HG03196 (cell line): ENCODE measurements around the gene NRAP.

Experiments
- ATAC-seq: cut with Tn5 transposase; IDR thresholded peaks from one replicate; pipeline ENCODE4 v1.9.1; 2021; ENCODE audit not compliant: unreplicated experiment

Gene NRAP

GRCh38 chr10:113610631-113611601 is 52.9 kb downstream of the NRAP start:
- no peak for ATAC-seq

GRCh38 chr10:113609704-113610108 is 54.1 kb downstream of the NRAP start:
- no peak for ATAC-seq

- ATAC-seq = no peak
Measured at GRCh38 chr10:113605268-113605978, 58.4 kb downstream of the NRAP start.

GRCh38 chr10:113604572-113604971 is 59.3 kb downstream of the NRAP start:
- ATAC-seq = no peak

DNA sequence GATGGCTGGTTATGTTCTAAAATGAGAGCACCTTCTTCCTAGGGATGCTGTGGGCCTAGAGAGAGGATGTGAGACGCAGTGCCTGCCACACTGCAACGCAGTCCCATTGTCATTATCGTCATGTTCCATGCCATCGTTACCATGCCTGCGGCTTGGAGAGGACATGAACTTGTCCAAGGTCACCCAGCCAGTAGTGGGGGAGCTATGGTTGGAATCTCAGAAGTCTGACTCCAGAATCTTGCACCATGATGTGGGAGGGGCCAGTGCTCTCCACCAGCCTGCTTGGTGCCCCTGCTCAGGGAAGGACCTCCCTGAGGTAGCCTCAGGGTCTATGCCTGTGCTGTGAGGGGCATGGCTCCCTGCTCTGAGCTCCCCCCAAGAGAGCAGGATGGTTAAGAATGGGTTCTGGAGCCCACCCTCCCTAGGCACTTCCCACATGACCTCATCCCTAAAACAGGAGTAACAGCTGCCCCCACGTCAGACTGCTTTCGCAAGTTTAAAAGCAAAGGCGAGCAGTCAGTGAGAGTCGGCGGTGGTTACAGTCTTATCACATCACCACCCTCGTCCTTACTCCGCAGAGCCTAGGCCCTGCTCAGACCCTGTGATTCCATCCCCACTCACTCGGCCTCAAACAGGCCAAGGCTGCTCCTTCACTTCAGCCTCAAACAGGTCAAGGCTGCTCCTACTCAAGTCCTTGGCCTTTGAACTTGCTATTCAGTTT is 60.6 kb downstream of the NRAP start:
- ATAC-seq = no peak

DNA sequence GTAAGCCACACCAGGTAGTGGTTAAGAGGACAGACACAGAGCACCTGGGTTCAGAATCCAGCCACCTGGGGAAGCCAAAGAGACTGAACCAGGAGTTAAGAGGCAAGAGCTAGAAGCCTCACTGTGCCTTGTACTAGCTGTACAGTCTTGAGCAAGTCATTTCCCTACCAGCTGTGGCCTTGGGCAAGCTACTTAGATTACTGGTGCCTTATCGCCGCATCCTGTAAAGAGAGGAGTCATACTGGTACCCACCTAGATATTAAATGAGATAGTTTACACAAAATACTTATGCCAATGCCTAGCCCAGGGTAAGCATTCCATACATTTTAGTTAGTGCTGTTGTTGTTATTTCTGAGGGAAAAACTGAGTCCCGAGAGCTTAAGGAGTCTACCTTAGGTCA is 63.3 kb downstream of the NRAP start:
- no peak for ATAC-seq

- ATAC-seq = no peak
Measured at GRCh38 chr10:113594652-113595051, 69.2 kb downstream of the NRAP start.

DNA sequence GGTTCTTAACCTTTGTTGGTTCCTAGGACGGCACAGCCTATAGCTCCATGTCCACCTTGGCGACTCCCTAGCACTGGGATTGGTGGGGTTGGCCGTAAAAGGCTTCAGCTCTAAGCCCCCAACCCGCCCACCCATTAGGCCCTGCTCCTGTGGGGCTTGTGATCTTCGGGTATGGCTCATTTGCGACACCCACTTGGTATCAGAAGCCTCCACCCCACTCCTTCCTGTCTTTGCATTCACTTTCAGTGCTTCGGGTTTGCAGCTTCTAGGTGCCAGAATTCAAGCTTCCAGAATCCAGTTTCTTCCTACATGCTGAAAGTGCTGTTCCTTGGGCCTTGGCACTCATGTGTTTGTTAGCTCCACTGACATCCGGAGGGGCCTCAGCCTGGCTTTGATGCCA is 71.5 kb downstream of the NRAP start:
- ATAC-seq = no peak

DNA sequence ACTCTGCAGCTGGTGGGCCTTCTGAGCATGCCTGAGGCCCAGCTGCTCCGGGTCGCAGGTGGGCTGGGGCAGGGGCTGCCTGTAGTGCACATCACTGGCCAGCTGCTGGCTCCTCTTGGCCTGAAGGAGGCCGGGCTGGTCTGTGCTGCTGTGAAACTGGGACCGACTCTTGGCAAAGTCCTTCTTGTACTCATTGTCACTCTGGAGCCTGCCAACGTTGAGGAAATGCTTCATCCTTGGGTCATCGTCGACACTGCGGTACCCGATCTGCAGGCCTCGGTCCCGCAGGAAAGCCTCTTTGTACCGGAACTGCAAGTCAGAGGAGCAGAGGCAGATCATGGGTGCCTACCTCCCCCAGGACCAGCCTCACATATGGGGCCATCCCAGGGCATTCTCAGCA is 73.3 kb downstream of the NRAP start:
- no peak for ATAC-seq

DNA sequence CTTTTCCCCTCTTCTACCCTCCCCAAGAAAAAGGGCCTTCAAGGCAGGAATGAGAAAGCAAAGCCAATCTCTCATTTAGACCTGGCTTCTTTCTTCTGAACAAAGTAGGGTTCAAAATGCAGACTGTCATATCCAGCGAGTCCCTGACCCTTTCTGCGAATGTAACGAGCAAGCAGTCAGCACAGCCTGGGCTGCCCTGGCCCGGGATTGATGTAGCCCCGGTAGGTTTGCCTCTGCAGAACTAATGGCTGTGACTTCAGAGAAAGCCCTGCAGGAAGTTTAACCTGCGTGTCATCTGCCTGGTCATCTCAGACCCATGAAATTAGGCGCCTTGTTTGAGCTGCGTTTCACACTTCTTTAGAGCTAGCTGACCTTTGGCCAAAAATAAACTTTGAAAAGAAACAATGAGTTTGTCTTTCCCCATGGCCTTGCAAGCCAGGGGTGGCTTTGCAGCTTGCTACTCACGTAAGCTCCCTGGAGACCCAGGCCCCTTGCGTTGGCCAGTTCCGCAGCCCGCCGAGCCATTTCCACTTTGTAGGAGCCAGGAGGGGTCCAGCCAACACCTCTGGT is 74.6 kb downstream of the NRAP start:
- ATAC-seq = no peak

- no peak for ATAC-seq
Measured at GRCh38 chr10:113585949-113586348, 77.9 kb downstream of the NRAP start.

GRCh38 chr10:113583571-113583970 is 80.3 kb downstream of the NRAP start:
- no peak for ATAC-seq

DNA sequence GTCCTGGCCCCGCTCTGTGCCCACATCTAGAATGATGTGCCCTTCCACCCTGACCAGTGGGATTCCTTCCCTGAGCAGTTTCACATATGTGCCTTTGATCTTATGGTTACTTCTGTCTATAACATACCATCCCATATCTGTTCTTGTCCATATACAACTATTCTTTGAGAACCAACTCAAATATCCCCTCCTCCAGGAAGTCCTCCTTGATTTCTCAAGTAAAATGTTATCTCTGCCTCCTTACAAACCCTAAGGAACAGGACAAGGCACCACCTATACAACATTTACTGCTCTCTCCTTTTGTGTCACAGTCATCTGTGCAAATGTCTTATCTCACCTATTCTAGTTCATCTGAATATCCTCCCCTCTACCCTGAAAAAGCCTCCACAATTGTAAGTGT is 82.7 kb downstream of the NRAP start:
- no peak for ATAC-seq

- no peak for ATAC-seq
Measured at GRCh38 chr10:113578773-113579172, 85.1 kb downstream of the NRAP start.

DNA sequence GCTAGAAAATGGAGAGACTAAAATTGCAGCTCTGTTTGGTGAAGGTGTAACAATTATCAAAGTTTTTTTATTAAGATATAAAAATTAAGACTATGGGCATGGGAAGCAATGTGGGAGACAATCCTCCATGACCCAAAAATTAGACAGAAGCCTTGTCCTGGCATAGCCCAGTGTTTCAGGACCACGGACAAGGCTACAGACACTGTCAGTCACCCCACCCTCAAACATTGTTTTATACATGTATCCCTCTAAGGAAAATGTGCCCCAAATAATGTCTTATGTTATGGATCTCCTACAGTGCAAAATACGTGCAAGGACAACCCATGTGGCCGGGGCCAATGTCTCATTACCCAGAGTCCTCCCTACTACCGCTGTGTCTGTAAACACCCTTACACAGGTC is 87.0 kb downstream of the NRAP start:
- ATAC-seq = no peak

DNA sequence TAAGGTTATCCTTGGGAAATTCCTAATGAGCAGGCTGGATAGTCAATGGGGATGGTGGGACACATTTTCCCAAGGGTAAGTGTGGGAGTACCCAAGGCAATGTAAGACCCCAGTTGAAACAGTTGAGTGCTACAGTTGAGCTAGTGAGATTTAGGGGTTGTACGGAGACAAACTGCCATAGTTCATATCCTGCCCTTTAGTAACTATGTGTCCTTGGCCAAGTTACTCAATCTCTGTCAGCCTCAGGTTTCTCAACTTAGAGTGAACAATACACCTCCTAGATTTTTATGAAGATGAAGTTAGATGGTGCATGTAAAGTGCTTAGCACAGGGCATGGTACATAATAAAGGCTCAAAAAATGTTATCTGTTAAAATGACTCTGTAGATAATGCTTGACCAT is 90.5 kb downstream of the NRAP start:
- no peak for ATAC-seq

DNA sequence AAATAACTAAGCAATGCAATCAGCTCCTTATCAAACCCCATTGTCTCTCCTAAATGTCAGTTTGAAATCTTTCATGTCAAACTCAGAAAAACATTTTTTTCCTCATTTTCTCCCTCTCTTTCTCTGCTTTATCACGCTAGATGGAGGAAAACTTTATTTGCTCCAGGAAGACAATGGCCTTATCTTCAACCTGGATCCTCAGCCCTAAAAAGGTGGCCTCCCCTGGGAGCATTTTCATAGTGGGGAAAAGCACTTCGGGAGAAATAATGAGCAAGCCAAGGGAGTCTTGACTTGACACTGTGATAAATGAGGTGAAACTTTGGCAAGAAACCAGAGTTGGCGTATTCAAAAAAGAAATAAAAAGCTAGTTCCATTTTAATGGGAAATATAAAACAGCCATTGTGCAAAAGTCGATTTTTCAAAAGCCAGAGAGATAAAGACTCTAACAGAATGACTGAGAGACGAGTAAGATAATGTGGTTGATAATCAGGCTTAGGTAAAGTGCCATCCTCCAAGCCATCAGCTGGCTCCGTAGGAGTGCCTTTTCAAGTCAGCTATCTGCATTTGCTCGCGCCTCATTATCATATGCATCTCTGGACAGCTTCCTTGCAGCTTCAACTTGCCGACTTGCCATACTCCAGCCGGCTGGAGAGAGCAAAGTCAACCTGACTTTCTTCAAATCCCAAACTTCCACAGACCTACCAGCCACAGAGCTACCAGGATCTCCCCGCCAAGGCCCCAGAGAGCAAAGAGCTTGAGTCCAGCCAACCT is 91.1 kb downstream of the NRAP start:
- no peak for ATAC-seq

- ATAC-seq = no peak
Measured at GRCh38 chr10:113569576-113569975, 94.3 kb downstream of the NRAP start.

DNA sequence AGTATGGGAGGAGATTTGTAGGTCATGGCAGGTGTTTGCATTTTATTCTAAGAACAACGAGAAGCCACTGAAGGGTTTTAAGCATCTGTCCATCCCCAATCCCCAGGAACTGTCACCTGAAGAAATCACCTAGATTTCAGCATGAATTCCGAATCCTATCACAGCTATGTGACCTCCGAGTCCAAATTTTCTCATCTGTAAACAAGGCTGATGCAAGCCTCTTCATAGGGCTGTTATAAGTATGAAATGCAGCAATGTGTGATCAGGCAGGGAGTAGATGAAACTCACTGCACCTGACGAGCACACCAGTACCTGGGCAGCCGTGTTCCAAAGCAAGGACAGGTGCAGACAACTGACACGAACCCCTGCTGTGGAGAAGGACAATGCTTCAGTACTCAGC is 97.0 kb downstream of the NRAP start:
- ATAC-seq = no peak

GRCh38 chr10:113565364-113565763 is 98.5 kb downstream of the NRAP start:
- ATAC-seq = no peak
